Right lobe of liver (tissue), 6 donors: Measurements from ENCODE around the gene BSG. TPM values are rescaled to one million over a fixed set of nuclear protein-coding genes. Genes with fewer than 3 reads are reported as not detected.

Experiments
- ATAC-seq, 4 donors: fragments of 200-7000 bp; cut with Tn5 transposase; one replicate each; pipeline ENCODE4 v1.9.1; 2020; ENCODE audit warnings: mild to moderate bottlenecking in 4 of 4, moderate library complexity in 4 of 4
- DNase-seq, 3 donors: peaks; one replicate each; pipeline ENCODE4 v3.0.0-alpha.2; 2020
- H3K27ac ChIP-seq, 3 donors: fragments of 200-600 bp; one replicate each; pipeline ENCODE4 v1.8.0; 2022
- H3K27me3 ChIP-seq, 2 donors: fragments of 200-600 bp; one replicate each; pipeline ENCODE4 v1.8.0; 2022
- H3K36me3 ChIP-seq, 4 donors: fragments of 200-600 bp; sonication (generic) in 1 of 4; one replicate each; pipeline versions ENCODE4 v1.5.1 to v1.8.0; 2017 to 2022; ENCODE audit warnings: control low read depth in 1 of 4
- H3K4me1 ChIP-seq, 4 donors: fragments of 200-600 bp; sonication (generic) in 1 of 4; one replicate each; pipeline versions ENCODE4 v1.5.1 to v1.8.0; 2017 to 2022; ENCODE audit warnings: control low read depth in 1 of 4
- H3K4me3 ChIP-seq, 3 donors: fragments of 200-600 bp; one replicate each; pipeline ENCODE4 v1.8.0; 2022
- H3K9me3 ChIP-seq, 4 donors: fragments of 200-600 bp; sonication (generic) in 1 of 4; one replicate each; pipeline versions ENCODE4 v1.5.1 to v1.8.0; 2017 to 2022; ENCODE audit warnings: control low read depth in 1 of 4
- CTCF ChIP-seq, 4 donors: fragments of 200-600 bp in 3 of 4; fragments of 450-650 bp in 1 of 4; IDR thresholded peaks; one replicate each; pipeline versions ENCODE4 v1.5.1 to v1.8.0; 2016 to 2022; ENCODE audit warnings: antibody characterized with exemption in 4 of 4, mild to moderate bottlenecking in 2 of 4
- POLR2A ChIP-seq: fragments of 450-650 bp; IDR thresholded peaks from one replicate; pipeline ENCODE4 v1.6.1; 2017; ENCODE audit warnings: antibody characterized with exemption, mild to moderate bottlenecking
- WGBS: methylation state at CpG from one replicate; pipeline ENCODE4 v1.1.6; 2018; ENCODE audit warnings: low coverage, low lambda C conversion rate; ENCODE audit not compliant: insufficient coverage; ENCODE audit errors: missing lambda C conversion rate; 5-methylcytosine and 5-hydroxymethylcytosine counted together
- intact Hi-C, 2 donors: fragments of 100-400 bp; cut with DNase I; formaldehyde crosslinking; loops; one replicate each; pipeline versions ENCODE4 v1.11.2 to v1.14.1; 2022
- total RNA-seq, 6 experiments: library from RNA; depleted of rRNA in 2 of 6; stranded (reverse); fragments of >200 nt in 2 of 6; fragmentation: NEBNext Ultra II Directional in 3 of 6; extraction: Animal tissue kit (Norgen Biotek cat#: 25700) in 3 of 6; gene quantifications; one replicate each; pipeline versions ENCODE4 v1.1.0 to v1.2.4, GENCODE V29; 2016 to 2023
- donor health status: DM: no; HTN: yes; CAD: no.
- donor health status: DM: no; HTN: no; CAD: no.
- donor health status: DM: no; HTN: no; CAD: no.
- donor health status: DM: no; HTN: yes; CAD: no.
- donor health status: DM: no; HTN: yes; CAD: no.

The BSG gene
- total RNA-seq, 6 experiments from 2014 or later: 88.6 to 369 (median 124) TPM

DNA sequence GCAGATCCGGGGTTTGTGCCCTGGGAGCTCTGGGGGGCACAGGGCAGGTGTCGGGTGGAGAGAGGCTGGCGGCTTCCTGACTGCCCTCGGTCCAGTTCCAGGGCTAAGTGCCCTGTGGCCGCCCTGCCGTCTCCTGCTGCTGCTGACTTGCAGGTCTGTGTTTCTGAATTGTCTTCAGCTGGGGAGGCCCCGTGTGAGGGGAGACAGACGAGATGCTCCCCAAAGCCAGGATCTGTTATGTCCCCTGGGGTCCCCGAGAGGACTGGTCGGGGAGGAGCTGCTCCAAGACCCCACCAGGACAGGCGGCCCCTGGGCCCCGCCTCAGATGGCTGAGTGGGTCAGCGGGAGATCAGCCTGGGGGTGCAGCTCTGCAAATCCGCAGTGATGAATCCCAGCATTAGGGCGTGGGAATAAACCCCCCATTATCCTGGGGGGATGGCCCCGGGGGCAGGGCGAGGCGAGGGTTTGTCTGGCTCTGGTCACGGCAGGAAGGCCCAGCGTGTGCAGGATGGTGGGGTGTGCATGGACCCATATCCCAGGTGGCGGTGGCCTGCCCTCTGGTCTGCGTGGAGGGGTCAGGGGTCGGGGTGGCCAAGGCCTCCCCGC lies 22.0 kb downstream of the BSG start:
- Histone ChIP-seq H3K4me1 (no peaks in the 10 kb centered on the region), H3K36me3 (no peaks in the 10 kb centered on the region), H3K9me3 (no peaks in the 10 kb centered on the region), H3K4me3 (no peak overlapping the region), H3K27me3 (peaks cover 0 to 21% of the 10 kb centered on the region in 2 donors), H3K27ac (no peak overlapping the region)
- no peak for ATAC-seq
- TF ChIP-seq CTCF (IDR thresholded peaks at IDR 0.05) (no peak), POLR2A (no peak)
- WGBS: 42% methylated on average over 2 of the region's 24 CpGs
- no peak for DNase-seq
- intact Hi-C loops: loop anchor here in 1 of 2 donors (10.0 kb wide), 1 partner anchor 140 kb away; no protein-coding TSS in a partner anchor

DNA sequence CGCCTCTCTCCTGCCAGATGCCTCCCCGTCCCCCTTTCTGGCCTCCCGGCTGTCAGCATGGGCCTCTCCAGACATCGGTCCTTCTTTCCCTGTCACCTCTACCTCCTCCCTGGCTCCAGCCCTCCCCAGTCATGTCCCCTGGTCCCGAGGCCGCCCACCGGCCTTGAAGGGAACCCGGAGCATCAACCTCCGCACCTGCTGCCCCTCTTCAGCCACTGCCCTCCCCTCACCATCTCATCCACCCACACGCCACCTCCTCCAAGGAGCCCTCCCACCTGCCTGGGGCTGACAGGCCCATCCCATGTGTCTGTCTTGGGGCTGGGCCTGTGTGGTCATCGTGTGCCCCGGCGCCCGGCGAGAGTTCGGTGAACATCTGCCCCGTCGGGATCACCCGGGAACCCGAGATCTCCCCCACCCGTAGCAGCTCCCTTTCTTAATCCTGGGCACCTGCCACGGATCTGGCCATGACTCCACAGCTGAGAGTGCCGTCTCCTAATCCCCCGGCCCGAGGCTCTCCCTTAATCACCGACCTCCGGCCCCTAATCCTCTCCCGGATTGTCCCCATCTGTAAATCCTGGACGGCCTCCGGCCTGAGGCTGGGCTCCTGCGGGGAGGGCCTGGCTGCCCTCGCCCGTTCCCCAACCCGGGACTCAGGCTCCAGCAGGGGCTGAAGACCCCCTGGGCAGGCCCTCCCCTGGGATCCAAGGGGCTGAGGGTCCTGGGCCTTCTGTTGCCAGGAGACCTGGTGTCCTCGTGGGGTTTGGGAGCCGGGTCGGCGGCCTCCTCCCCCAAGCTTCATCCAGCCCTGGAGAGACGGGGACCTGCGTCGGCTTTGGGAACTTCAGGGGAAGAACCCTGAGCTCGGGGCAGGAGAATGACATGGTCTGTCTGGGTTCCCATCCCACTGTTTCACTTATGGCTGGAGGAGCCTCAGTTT lies 23.2 kb downstream of the BSG start:
- intact Hi-C loops: loop anchor here in 1 of 2 donors (10.0 kb wide), 1 partner anchor 139 kb away; no protein-coding TSS in a partner anchor
- Histone ChIP-seq H3K27ac (no peak overlapping the region), H3K27me3 (peaks cover 0 to 18% of the 10 kb centered on the region in 2 donors), H3K9me3 (no peaks in the 10 kb centered on the region), H3K4me1 (no peaks in the 10 kb centered on the region), H3K36me3 (no peaks in the 10 kb centered on the region), H3K4me3 (no peak overlapping the region)
- TF ChIP-seq CTCF (IDR thresholded peaks at IDR 0.05) (no peak), POLR2A (no peak)
- no peak for DNase-seq
- no peak for ATAC-seq
- WGBS: 71% methylated on average over 23 of the region's 42 CpGs

DNA sequence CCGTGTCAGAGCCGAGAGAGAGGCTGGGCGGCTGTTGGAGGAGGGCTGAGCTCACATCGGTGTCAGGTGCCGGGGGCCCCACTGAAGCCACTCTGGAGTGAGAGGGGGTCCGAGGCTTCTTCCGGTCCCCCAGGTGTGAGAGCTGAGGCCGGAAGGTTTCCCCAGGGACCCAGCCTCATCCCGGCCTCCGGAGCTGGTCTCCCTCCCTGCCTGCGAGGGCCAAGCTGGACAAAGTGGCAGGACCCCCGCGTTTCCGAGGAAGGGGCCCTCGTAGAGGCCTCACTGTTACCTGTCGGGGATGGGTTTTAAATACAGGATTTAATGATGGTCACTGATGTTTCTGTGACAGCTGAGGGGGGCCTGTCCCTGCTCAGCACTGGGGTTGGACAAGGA lies 23.9 kb downstream of the BSG start:
- no peak for DNase-seq

More for the DNA sequence above, 23.9 kb downstream of the BSG start:
- TF ChIP-seq CTCF (IDR thresholded peaks at IDR 0.05) (no peak), POLR2A (no peak)
- Histone ChIP-seq H3K4me3 (no peak overlapping the region), H3K27me3 (peaks cover 0 to 11% of the 10 kb centered on the region in 2 donors), H3K36me3 (no peaks in the 10 kb centered on the region), H3K27ac (no peak overlapping the region), H3K9me3 (no peaks in the 10 kb centered on the region), H3K4me1 (no peaks in the 10 kb centered on the region)
- 42% methylated on average over 2 of the region's 16 CpGs for WGBS
- ATAC-seq: no peak
- intact Hi-C loops: loop anchor here in 1 of 2 donors (10.0 kb wide), 1 partner anchor 139 kb away; no protein-coding TSS in a partner anchor
